ENCODE data around the gene NPHP1.
"Not testable (repeated sequence)": the region's sequence is repeated elsewhere in the genome, so short reads cannot be mapped to it uniquely, and the experiment has no call there.

NPHP1 gene

DNA sequence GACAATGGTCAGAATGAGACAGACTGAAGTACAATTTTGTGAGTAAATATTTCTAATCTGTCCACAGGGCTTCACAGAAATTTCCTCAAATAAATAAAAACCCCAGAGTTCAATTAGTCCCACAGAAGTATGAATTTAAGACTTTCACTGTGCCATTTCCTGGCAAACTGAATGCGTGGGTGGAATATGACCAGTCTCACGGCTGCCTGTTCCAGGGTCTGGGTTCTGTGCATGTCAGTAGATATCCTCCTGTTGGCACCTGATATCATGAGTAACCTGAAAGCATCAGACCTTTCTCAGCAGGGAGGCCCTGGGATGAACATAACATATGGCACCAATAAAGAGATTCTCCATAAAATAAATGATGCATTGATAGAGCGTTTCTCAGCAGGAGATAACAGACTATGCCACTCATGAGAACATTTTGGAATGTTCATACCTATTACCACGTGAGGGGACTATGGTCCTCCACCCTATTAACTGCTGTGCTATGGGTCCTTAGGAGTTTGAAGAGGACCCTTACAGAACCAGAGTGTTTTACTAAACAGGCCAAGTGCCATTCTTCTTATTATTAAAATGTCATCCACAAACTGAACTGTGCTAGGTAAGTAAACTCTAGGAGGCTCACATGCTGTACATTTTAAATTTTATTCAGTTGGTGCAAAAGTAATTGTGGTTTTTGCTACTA is 78.6 kb downstream of the NPHP1 start:
- no peak for DNase-seq

DNA sequence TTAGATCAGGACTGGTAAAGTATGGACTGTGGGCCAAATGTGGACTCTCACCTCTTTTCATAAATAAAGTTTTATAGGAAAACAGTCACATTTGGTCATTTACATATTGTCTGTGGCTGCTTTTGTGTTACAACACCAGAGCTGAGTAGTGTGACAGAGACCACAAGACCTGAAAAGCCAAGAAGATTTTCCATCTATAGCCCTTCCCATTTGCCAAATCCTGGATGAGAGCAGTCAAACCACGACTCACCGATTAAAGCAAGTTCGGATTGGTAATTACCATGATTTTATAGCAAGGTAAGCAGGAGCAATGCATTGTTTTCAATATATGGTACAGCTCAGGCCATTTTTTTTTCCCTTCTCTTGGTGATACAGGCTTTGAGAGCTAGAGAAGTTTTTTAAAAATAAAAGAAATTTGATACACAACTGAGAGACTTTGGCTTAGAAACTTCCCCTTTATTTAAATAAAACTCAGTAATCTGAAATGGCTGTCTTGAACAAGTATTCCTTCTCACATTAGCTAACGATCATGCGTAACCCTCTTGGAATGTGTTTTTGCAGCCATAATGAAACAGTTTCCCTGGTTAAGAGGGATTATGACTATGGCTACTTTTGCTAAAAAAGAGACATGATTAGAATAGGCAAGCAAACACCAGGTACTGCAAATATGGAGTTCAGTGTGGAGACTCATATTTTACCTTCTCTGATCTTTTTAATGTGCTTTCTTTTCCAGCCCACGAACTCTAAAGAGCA is 79.7 kb downstream of the NPHP1 start:
- DNase-seq = no peak

DNA sequence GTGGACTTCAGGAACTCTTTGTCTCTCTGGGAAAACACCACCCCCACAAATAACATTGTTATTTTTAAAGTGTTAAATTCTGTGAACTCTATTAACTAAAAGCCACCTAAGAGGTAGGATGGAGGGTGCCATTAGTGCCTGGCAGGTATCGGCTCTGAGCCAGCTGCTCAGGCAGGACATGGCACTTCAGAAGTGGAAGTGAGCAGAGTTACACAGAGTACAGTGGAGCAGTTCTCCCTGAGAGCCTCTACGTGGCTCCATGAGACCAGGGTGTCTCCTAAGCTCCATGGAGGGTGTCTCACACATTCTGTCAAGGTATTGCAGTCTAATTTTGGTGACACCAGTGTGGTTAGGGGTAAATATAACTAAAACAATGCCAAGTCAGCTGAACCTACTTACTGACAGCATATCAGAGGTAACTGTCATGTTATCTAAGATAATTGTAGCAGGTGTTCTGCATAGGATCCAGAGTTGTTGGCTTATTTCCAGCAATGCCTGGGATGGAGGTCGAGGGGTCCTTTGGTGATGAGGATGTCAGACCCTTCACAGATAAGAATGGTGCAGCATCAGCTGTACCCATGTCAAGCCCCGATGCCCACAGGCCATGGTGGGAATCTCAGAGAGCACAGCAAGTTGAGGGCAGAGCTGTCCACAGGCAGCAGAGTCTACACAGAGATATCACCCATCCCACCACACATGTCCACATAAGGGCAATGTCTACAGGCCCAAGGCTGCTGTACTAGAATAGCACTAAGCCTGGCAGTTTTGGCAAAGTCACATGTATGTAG is 80.6 kb downstream of the NPHP1 start:
- no peak for DNase-seq

DNA sequence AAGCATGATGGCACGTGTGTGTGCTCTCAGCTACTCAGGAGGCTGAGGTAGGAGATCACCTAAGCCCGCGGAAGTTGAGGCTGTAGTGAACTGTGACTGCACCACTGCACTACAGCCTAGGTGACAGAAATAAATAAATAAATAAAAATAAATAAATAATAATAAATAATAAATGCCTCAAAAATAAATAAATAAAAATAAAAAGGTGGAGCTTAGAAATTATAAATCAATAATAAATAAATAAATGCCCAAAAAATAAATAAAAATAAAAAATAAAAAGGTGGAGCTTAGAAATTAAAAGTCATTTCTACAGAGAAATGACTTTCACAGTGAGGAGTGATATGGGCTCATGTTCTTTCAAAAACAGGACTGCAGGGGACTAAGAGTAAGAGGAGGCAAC is 83.2 kb downstream of the NPHP1 start:
- DNase-seq = no peak

DNA sequence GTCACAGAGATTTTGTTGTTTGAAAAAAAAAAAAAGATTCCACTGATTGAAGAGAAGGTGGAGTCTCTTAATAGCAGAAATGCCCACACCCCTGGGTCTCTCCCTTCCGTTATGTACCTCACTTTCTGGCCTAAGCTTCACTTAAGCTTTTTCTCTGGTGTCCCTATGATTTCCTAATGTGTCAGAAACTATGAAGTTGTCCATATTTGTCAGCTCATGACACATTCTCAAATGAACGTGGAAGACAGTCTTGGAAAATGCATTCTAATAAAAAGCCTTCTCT is 83.8 kb downstream of the NPHP1 start:
- DNase-seq = no peak

DNA sequence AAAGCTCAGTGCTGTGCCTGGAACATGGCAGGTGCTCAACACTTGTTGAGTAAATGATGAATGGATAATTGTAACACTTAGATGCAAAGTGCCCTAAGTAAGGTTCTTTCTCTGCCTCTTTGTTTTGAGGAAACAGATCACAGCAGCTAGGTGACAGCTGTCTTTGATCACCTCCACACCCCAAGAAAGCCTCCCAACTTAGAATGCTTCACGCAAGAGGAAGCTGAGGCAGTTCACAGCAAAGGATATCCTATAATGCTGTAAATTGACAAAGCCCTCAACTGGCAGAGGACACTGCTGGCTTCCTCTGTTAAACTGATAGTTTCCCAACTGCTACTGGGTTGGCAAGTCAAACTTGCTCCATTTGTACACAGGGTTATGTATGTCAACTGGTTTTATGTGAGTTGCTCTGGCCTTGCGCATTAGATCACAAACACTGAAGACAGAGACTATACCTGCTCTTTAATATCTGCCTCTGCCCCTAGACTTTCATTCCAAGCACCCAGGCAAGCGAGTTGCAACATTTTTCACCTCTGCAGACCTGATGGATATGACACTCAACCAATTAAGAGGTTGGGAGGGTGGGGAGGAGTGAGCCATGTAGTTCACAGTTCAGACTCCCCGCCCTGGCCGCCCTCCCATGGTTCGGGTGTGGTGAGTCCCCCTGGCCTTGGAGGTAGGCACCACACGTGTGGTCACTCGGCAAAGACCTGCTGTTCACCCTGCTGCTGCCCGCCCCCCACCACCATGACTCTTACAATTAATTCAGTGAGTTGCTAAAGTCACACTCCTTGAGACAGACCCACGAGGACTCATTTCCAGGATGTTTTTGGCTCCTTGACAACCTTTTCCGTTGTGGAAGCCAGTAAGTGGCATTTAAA is 84.4 kb downstream of the NPHP1 start:
- no peak for DNase-seq

DNA sequence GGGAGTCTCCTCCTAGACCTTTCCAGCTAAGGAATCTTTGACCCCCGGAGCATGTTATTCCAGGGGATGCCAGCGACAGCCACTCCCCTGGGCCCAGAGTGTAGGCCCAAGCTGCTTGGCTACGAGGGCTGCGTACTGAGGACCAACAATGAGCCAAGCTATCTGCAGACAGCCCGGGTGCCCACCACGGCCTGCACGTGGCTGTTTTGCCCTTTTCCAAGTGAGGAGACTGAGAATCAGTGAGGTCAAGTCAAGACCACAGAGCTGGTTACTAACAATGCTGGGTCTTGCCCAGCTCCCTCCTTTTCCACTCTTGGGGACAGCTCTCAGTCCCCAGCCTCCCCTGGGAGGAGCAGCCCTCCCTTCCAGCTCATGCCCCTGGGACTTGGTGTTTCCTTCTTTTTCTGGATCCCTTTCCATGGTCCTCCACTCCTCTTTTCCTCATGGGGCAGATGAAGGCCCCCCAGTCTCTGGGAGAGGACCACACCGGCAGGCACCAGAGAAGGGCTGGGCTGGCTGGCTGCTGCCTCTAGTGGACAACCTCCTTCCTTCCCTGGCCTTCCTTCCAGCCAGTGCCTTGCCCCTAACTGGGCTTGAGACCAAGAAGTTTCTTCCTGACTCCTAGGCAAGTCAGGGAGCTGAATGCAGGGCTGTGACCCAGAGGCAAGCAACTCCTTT is 88.6 kb downstream of the NPHP1 start:
- DNase-seq = no peak

DNA sequence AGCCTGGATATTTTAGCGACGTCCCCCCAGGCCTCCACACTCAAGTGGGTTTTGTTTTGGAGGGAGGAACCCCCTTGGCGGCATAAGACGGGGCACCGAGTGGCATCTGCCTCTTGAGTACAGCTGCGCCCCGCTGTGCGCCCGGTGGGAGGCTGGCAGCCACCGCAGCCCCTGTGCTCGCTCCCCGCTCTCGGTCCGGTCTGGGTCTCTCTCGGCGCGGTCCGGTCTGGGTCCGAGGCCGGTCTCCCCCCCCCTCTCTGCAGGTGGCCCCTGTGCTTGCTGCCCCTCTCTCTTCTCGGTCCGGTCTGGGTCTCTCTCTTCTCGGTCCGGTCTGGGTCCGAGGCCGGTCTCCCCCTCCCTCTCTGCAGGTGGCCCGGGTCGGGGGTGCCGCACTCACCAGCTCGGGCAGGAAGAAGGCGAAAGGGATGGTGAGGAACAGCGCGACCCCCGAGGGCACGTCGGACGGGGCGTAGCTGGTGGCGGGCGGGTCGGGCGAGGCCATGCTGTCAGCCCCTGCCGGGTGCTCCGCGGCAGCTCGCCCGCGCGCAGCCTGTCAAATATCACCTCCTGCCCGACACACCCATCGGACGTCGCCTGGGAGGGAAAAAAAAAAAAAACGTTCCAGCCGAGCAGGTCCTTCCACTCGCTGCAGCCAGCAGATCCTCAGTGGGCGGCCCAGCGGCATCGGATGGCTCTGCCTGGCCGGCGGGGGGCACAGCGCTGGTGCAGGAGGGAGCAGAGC is 89.4 kb downstream of the NPHP1 start, which contains the start of gene MALL:
Gene MALL, minus strand, starts transcription at position 532 of the 742 bp plus-strand sequence. Its CDS starts 30 bp downstream, at position 502.
- DNase-seq = no peak

DNA sequence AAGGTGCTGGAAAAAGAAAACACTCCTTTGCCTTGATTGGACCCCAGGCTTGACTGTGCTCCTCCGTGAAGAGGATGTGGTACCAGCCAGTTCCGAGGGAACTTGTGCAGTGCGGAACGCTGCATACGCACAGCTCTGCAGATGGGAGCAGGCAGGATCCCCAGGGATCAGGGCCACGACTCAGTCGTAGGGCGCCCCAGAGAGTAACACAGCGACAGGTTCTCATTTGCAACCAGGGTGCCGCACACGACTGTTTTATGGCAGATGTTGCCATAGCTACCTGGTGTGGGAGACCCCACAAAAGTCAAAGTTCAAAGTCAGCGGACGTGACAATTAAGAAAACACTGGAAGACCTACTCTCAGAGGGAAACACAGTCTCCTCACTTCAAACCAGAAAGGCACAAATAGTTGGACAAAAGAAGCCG is 90.0 kb downstream of the NPHP1 start:
- DNase-seq = no peak

DNA sequence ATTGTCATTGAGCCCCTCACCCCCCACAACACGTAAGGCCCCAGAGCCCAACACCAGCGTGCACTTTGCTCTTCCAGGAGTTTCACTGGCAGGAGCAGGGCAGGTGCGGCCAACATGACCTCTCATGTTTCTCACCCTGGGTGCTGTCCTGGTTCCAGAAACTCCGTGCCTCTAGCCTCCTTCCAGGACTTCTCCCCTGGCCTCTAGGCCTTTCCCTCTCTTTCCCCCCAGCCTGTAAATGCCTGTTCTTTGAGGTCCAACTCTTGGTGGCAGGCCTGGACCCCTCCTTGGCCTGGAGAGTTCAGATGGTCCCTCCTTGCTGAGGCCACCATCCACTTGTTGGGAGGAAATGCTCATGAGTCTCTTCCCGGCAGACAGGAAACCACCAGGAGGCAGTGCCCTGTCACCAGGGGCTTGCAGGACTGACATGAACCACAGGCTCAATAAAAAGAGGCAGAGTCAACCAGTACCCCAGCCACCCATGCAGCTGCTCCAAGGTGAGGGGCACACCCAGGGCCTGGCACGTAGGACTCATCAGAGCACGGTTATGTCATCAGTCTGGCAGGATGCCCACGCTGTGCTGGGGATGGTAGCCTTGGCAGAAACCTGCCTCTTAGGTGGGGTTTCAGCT is 90.7 kb downstream of the NPHP1 start:
- no peak for DNase-seq

DNA sequence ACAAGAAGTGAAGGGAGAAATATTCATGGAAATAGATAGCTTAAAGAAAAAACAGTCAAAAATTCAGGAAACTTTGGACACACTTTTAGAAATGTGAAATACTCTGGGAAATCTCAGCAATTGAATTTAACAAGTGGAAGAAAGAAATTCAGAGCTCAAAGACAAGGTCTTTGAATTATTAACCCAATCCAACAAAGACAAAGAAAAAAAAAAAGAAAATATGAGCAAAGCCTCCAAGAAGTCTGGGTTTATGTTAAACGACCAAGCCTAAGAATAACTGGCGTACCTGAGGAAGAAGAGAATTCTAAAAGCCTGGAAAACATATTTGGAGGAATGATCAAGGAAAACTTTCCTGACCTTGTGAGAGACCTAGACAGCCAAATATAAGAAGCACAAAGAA is 96.5 kb downstream of the NPHP1 start:
- not testable (repeated sequence) for DNase-seq

DNA sequence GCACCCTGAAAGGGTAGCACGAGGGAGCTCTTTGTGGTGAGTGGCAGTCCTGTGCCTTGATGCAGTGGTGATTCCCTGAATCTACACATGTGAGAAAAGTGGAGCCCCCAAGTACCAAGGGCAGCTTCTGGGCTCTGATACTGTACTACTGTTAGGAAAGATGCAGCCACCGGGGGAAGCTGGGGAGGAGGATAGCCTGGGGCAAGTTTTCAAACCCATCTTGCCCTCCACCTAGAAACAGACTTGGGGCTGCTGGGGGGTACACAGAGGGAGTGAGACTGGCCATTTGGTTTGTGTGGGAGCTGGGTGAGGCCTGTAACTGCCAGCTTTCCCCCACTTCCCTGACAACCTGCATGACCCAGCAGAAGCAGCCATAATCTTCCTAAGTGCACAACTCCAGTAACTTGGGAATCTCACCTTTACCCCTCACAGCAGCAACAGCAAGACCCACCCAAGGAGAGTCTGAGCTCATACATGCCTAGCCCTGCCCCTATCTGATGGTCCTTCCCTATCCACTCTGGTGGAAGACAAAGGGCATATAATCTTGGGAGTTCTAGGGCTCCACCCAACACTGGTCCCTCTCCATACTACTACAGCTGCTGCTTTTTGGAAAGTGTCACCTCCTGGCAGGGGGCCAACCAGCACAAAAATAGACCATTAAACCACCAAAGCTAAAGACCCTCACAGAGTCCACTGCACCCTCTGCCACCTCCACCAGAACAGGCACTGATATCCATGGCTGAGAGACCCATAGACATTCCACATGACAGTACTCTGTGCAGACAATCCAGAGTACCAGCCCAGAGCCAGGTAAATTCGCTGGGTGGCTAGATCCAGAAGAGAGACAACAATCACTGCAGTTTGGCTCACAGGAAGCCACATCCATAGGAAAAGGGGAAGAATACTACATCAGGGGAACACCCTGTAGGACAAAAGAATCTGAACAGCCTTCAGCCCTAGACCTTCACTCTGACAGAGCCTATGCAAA is 97.4 kb downstream of the NPHP1 start:
- no peak for DNase-seq

DNA sequence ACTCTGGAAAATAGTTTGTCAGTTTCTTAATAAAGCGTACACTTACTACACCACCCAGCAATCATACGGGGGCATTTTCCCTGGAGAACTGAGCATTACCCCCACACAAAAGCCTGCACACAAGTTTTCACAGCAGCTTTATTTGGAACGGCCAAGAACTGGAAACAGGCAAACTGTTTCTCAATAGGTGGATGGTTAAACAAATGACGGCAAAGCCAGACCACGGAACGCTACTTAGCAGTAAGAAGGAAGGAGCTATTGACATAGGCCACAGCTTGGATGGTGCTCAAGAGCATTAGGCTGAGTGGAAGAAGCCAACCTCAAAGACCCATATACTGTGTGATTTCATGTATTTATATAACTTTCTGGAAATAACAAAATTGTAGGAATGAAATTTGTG is 98.2 kb downstream of the NPHP1 start:
- DNase-seq = no peak

DNA sequence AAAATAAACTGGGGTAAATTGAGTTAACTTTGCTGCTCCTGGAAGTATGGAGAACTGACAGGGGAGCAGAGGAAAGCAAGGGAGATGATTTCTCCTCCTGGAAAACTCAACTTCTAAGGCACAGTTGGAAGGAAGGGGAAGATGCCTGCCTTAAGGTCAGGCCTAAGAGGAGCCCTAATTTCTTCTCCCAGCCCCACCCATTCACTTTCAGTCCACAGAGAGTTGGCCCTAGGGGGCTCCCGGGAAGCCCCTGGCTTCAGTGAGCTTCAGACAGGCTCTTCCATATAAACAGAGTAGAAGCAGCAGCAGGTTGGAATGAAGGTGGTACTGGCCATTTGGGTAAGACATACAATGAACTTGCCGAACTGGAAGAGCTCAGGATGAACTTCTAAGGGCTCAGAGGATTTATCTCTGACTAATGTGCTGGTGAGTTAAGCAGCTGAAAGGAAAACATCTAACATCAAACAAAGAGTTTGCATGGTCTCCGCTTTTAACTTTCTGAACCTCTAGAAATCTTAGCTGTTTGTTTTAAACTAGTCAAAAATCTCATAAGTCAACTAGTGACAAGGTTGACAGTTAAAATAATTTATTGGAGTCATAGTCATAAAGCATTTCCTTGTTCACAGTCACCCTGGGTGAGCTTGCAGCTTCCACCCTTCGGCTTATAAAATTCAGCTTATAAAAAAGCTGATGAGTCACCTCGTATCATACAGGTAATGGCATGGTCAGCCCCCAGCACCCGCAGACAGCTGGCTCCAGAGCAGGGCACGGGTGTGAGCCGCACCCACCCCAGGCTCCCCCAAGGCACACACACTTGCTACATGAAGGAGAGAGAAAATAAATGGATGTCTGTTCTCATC is 99.0 kb downstream of the NPHP1 start:
- DNase-seq = no peak

DNA sequence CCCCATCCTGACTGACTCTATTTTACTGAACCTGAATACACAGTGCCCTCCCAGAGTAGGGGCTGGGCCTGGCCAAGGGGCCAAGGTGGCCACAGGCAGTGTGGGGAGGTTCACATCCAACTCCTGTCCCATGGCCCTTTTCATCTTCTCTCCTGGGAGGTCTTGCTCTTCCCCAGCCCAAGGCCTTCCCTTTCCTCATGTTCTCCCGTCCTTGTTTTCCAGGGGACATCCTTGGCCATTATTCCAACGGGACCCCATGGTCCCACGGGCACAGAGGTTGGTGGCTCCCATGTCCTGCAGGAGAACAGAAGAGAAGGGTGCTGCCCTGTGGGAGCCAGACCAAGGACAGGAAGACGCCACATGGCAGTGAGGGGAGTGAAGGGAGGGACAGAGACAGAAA is 99.6 kb downstream of the NPHP1 start:
- no peak for DNase-seq

DNA sequence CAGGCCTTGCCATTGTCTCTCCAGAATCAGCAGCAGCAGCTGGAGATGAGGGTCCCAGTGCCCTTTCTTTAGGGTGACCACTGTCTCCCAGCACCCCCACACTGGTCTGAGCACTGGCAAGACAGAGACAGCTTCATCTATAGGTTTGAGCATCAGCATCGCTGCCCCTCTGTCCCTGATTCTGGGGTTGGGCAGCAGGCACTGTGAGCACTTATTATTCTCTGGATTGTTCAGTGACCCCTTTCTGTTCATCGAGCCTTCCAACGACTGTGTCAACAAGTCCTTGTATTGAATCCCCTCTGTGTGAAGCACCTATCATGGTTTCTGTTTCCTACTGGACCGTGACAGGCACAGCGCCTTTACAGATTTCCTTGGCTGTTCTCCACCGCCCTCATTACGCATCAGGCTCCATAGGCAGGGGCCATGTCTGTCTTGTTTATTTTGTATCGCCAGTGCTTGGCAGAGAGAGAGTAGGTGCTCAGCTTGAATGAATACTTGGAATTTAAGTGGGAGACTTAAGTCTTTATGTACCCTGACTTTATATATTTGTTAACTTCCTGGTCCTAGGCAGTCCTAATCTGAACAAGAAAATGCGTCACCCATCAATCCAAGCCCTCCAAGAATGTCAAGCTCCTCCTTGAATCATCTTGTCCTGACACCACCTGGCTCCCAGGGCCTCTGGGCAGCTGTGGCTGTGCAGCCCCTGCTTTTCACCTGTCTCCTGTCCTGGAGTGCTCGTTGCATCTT is 100.6 kb downstream of the NPHP1 start:
- DNase-seq = no peak

DNA sequence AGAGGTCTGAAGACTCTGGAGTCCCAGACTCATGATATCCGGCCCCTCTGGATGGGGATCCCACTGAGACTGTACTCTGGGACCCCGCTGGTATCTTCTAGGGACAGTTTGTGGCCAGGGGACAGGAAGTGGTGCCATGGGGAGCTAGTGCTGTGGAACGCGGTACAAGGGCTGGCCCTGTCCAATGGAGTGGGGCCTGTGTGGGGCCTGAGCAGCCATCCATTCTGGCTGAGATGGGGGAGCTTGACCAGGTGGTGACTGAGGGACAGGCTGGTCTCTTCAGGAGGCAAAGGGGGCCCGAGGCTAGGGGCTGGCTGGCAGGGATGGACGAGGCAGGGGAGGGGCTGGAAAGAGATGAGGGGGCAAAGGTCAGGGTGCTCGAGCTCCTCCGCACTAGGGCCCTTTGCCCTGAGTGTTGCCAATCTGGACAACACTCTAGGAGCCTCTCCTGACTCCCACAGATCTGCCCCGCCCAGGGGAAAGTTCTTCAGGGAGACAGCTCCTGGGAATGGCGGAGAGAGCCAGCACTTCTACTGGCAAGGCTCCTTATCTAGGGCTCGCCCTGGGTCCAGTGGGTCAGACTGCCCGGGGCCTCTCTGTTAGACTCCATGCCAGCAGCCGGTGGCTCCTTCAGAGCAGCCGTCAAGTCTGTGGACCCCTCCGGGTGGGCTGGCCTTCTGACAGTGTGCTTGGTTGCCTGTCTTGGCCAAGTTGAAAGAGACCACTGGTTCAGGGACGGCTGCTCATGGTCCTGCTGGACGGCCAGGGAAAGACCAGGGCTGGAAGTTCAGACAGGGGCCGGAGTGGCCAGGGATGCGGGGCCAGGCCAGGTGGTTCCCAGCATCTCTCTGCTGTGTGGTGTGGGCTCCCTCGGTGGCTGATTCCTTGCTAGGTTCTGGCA is 101.5 kb downstream of the NPHP1 start:
- no peak for DNase-seq

Measured in AML-193 (cell line).